Fibroblast of upper back skin (primary cell): ENCODE measurements around the gene ZBTB25.
"Not testable (repeated sequence)": the region's sequence is repeated elsewhere in the genome, so short reads cannot be mapped to it uniquely, and the experiment has no call there.

ENCODE experiments used
- DNase-seq: peaks from one replicate; pipeline ENCODE4 v3.0.0-alpha.2; 2013

Gene ZBTB25, protein sequence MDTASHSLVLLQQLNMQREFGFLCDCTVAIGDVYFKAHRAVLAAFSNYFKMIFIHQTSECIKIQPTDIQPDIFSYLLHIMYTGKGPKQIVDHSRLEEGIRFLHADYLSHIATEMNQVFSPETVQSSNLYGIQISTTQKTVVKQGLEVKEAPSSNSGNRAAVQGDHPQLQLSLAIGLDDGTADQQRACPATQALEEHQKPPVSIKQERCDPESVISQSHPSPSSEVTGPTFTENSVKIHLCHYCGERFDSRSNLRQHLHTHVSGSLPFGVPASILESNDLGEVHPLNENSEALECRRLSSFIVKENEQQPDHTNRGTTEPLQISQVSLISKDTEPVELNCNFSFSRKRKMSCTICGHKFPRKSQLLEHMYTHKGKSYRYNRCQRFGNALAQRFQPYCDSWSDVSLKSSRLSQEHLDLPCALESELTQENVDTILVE

DNA sequence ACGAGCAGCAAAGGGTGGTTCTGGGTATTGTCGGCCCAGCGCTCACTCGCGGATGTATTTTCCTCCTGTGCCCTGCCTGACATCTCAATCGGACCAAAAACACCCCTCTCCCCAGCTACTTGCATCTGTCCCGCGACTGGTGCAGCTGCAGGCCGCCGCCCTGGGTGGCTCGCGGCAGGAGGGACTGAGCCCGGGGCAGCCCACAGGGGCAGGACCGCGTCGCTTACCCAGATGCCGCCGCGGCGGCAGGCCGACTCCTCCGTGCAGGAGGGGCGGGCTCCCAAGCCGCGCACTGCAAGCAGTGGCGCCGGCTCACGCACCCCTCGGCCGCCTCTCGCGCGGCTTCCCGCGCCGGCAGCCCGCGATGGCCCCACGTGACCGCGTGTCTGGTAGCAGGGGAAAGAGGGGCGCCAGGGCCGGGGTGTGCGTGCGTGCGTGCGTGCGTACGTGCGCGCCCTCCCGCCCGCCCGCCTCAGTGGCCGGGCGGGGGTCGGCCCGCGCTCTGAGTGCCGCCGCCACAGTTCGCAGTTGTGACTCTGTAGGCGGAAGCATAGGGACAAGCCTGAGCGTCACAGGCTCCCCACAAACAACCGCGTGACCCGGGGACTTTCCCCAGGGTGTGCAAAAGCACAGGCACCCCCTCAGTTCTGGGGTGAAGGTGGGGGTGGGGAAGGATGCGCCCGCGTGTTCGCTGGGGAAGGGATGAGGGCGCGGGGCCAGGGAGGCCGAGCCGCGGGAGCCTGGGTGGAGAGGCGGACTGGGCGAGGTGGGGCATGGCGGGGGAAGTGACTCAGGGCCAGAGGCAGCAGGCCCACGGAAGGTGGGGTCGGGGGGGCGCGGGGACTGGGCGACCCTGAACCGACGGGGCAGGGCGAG, at the start of gene ZBTB25:
Gene ZBTB25, minus strand, starts transcription at position 405 of the 876 bp plus-strand sequence. CDS start 13,305 bp downstream, outside the sequence.
- peak; percentile 95 for DNase-seq

DNA sequence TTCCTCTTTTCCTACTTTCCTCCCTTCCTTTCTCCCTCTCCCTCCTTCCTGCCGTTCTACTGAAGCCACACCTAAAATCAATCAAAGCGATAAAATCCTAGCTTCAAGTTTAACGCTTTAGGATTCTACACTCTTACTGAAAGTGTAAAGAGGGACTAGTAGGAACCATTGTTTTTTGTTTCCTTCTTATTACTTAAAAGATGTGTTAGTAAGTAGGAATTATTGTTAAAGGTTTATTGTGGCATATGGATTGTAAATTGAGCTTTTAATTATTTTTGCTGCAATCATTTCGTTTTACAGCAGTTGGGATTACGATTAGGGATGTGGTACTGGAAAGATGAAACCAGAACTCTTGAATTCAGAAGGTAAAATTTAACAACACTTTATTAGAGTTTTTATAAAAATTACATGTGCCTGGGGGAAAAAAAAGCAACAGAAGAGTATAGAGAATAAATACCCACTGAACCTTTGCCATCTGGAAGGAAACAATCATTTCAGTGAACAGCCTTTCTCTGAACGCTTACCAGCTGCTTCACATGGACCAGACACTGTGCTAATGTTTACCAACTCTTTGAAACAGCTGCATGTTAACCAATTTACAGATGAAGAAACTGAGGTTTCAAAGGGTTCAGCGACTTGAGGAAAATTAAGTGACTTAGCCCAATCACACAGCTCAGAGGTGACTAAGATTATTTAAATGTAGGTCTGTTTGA, 47.1 kb upstream of the ZBTB25 start:
- no peak for DNase-seq

DNA sequence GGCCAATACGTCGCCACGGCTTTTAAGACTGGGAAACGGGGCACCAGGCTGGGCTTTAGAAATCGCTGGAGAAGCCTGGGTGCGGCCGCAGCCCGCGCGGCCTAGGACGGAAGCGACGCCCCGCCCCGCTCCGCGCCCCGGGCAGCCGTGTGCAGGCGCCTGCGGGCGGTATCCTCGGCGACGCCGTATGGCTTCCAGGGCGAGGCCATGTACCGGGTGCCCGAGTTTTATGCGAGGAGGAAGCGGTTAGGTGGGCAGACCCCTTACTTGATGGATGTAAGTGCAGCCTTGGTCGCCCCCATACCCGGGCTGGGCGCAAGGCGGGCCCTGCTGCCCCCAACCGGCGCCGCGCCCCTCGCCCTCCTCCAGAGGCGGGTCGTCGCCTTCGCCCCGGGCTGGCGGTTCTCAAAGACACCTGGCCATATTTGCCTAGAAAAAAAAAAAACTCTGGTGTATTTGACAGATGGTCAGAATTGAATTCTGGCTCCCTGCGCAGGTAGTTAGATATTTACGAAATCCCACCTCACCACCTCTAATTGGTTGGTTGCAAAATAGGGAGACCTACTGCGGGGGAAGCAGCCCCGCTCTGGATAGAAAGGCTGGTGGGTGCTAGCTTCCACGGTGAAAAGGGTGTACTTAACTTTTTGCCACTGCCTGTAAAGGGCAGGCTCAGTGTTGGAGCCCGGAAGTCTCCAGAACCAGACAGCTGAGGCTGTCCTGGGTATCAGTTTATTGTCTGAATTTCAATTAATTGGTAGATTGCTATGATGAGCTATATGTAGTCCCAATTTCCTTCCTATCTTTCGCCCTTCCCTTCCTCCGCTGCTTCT, 46.4 kb upstream of the ZBTB25 start, which contains the start of gene PPP1R36:
Gene PPP1R36, plus strand, starts transcription at position 171 of the 830 bp plus-strand sequence. Its CDS starts 37 bp downstream, at position 208.
- no peak for DNase-seq

DNA sequence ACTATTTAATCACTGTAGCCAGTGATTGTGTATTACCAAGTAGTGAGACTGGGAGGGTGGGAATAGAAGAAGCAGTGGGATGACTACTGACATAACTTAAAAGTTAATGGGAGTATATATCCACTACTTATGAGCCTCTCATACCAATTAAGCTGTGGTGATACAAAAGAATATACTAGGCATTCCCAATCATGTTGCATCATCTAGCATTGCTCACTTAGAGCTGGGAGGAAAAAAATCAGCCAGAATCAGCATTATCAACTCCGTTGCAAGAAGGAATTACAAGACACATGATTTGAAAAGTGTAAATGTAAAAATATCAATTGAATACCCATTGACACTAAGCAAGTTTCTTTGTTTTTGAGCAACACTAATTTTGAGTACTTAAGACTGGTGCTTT, 45.4 kb upstream of the ZBTB25 start:
- DNase-seq: no peak

DNA sequence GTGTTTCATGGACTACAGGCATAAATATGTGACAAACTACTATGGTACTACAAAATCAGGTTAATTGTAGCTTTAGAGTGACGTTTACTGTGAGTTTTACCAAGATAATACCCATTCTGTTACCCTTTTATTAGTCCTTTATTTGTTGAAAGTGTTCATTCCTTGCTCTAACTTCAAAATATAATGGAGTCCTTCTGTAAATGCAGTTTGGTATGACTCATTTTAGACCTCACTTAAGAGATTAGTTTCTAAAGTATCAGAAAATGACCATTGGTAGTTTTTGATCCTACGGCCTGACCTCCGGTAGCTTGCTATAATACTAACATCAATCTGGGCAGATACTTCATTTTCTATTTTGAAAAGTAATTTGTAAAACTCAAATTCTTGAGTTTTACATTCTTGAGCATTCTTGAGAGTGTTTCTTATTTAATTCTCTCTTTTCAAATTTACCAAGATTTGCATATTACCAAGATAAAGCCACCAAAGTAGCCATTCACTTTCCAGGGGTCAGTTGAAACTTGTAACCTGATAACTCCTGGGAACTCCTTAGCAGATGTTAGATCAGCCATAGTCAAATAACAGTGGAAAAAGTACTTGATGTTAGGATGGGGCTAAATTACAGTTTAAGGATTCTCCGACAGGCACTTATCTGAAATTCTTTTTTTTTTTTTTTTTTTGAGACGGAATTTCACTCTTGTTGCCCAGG, 41.1 kb upstream of the ZBTB25 start:
- no peak for DNase-seq

DNA sequence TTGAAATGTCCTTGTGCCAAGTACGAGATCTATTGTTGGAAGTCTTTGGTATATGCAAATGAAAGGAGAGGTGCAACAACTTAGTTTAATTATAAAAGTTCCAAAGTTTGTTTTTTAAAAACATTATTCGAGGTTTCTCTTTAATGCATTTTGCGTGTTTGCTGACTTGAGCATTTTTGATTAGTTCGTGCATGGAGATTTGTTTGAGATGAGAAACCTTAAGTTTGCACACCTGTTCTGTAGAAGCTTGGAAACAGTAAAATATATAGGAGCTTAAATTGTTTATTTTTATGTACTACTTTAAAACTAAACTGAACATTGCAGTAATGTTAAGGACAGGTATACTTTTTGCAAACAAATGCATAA, 39.2 kb upstream of the ZBTB25 start:
- DNase-seq: no peak

DNA sequence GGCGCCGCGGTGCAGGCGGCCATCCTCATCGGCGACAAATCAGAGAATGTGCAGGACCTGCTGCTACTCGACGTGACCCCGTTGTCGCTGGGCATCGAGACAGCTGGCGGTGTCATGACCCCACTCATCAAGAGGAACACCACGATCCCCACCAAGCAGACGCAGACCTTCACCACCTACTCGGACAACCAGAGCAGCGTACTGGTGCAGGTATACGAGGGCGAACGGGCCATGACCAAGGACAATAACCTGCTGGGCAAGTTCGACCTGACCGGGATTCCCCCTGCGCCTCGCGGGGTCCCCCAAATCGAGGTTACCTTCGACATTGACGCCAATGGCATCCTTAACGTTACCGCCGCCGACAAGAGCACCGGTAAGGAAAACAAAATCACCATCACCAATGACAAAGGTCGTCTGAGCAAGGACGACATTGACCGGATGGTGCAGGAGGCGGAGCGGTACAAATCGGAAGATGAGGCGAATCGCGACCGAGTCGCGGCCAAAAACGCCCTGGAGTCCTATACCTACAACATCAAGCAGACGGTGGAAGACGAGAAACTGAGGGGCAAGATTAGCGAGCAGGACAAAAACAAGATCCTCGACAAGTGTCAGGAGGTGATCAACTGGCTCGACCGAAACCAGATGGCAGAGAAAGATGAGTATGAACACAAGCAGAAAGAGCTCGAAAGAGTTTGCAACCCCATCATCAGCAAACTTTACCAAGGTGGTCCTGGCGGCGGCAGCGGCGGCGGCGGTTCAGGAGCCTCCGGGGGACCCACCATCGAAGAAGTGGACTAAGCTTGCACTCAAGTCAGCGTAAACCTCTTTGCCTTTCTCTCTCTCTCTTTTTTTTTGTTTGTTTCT, 38.6 kb upstream of the ZBTB25 start:
- DNase-seq: no peak

DNA sequence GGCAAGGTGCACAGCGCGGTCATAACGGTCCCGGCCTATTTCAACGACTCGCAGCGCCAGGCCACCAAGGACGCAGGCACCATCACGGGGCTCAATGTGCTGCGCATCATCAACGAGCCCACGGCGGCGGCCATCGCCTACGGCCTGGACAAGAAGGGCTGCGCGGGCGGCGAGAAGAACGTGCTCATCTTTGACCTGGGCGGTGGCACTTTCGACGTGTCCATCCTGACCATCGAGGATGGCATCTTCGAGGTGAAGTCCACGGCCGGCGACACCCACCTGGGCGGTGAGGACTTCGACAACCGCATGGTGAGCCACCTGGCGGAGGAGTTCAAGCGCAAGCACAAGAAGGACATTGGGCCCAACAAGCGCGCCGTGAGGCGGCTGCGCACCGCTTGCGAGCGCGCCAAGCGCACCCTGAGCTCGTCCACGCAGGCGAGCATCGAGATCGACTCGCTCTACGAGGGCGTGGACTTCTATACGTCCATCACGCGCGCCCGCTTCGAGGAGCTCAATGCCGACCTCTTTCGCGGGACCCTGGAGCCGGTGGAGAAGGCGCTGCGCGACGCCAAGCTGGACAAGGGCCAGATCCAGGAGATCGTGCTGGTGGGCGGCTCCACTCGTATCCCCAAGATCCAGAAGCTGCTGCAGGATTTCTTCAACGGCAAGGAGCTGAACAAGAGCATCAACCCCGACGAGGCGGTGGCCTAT, 37.8 kb upstream of the ZBTB25 start:
- peak; percentile 23 for DNase-seq

DNA sequence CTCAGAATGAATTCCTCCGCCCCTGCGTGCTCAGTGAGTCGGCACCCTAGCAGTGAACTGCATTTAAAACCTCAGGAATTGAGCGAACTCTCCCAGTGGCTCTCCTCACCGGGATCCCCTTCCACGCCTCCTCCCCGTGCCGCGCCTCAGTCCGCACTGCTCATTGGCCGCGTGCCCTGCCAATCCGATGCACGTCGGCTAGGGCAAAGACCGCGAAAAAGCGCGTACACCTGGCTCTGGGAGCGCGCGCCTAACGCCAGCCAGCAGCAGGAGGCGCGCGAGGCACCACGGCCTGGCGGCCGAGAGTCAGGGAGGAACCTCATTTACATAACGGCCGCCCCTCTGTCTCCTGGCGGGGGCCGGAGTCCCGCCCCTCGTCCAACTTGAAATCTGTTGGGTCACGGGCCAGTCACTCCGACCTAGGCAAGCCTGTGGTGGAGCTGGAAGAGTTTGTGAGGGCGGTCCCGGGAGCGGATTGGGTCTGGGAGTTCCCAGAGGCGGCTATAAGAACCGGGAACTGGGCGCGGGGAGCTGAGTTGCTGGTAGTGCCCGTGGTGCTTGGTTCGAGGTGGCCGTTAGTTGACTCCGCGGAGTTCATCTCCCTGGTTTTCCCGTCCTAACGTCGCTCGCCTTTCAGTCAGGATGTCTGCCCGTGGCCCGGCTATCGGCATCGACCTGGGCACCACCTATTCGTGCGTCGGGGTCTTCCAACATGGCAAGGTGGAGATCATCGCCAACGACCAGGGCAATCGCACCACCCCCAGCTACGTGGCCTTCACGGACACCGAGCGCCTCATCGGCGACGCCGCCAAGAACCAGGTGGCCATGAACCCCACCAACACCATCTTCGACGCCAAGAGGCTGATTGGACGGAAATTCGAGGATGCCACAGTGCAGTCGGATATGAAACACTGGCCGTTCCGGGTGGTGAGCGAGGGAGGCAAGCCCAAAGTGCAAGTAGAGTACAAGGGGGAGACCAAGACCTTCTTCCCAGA, 36.9 kb upstream of the ZBTB25 start, which contains the start of gene HSPA2:
Gene HSPA2, plus strand, starts transcription at position 534 of the 995 bp plus-strand sequence. Its CDS starts 109 bp downstream, at position 643.
- DNase-seq: peak; percentile 99

DNA sequence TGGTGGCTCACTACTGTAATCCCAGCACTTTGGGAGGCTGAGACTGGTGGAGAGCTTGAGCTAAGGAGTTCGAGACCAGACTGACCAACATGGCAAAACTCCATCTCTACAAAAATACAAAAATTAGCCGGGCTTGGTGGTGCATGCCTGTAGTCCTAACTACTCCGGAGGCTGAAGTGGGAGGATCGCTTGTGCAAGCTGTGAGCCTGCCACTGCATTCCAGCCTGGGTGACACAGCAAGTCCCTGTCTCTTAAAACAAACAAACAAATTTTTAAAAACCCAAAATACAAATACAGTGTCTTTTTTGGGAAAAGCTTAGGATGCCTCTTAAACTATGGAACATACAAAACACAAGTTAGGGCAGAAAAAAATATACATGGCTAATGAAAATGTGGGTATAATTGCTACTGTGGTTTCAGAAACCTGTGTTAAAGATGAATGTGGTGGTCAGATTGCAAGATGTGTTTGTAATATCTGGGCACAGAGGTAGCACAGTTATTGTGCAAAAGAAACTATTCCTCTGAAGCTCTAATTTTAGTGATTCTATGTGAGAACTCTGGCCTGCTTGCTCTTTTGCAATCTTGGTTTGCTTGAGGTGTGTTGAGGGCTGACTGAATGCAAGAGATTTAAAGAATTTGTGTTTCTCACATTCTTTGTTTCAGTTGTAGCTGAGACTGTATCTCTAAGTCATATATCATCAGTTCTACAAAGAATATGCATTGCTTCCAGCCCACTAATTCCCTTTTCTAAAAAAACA, 33.0 kb upstream of the ZBTB25 start:
- DNase-seq: peak; percentile 72

DNA sequence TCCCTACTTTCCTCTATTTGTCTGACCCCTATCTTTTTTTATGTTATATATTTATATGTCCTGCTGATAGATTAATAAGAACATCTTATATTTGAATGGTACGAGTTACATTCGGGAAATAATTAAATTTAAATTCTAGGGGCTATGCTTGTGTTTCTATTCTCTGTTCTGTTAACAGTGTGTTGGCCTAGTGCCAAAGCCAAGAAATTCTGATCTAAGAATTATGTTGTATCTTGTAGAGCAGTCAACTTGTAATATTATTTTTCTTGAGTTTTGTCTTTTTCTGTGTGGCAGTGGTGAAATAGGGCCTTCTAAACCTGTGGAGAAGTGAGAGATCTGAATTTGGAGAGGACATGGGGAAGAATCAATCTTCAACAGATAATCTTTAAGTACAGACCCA, 27.9 kb upstream of the ZBTB25 start:
- DNase-seq: no peak

DNA sequence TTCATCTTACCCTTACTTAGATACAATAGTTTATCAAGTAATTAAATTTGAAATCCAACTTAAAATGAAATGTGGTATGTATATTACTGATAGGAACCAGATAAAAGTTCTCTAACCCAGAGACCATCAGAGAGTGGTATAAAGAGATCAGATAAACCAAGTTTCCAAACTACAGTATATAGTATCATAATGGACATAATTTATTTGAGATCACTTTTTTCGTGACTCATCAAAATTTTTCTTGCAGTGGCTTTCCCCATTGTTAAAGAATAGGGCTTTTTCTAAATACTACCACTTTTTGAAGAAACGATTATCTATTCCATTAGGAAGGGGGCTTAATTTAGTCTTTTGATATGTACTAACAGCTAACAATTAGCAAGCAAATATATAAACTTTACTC, 21.7 kb upstream of the ZBTB25 start:
- DNase-seq: no peak

DNA sequence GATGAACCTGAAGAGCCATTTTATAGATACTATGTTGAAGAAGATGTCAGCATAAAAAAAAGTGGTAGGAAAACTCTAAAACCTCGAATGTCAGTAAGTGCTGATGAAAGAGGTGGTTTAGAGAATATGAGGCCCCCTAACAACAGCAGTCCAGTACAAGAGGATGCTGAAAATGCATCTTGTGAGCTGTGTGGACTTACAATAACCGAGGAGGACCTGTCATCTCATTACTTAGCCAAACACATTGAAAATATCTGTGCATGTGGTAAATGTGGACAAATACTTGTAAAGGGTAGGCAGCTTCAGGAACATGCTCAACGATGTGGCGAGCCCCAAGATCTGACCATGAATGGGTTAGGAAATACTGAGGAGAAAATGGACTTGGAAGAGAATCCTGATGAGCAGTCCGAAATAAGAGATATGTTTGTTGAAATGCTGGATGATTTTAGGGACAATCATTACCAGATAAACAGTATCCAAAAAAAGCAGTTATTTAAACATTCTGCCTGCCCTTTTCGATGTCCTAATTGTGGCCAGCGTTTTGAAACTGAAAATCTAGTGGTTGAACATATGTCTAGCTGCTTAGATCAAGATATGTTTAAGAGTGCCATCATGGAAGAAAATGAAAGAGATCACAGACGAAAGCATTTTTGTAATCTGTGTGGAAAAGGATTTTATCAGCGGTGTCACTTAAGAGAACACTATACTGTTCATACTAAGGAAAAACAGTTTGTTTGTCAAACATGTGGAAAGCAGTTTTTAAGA, 19.1 kb upstream of the ZBTB25 start:
- DNase-seq: no peak

DNA sequence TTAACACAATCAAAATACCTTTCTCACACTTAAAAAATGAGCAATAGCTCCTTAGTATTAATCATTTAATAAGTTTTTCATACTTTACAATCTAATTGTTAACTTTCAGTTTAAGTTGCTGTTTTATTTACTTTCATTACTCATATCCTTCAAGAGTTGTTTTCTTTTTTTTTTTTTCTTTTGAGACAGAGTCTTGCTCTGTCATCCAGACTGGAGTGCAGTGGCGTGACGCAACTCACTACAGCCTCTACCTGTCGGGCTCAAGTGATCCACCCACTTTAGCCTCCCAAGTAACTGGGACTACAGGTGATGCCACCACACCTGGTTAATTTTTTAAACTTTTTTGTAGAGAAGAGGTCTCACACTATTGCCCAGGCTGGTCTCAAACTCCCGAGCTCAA, 17.1 kb upstream of the ZBTB25 start:
- no peak for DNase-seq

DNA sequence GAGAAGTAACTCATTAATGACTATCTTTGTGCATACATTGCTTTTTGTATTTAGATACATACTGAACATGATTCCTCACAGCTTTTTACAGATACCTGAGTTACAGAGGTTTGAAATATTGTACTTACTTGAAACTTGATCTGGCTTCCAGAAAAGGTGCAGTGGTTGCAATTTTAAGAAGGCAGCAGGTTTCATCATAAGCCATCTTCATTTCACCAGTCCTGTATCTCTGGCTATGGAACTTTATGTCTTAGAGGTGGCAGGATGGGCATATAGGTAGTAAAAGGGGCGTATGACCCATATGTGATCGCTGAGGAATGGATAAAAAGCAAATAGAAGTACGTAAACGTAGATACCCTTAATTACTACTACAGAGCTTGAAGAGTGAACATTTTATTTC, 14.6 kb upstream of the ZBTB25 start:
- no peak for DNase-seq

DNA sequence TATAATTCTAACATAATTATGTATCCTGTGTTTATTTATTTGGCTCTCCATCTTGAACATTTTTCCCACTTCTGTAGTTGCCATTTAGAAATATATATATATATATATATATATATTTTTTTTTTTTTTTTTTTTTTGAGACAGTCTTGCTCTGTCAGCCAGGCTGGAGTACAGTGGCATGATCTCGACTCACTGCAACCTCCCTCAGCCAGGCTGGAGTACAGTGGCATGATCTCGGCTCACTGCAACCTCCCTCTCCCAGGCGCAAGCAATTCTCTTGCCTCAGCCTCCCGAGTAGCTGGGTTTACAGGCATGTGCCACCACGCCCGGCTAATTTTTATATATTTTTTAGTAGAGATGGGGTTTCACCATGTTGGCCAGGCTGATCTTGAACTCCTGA, 14.0 kb upstream of the ZBTB25 start:
- DNase-seq: not testable (repeated sequence)

DNA sequence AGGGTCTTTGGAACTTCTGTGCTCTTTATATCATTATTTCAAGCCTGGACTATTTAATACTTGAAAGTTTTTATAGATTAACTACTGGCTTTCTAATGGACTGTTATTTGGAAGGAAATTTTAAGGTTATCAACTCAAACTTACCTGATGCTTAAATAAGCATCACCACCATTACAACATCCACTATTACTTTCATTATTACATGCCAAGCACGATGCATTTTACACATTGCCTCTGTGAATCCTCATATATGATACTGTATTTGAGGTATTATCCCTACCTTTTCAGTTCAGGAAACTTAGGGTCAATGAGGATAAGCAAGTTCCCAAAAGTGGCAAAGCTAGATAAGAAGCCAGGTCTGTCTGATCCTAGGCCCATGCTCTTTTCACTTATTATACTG, 13.3 kb upstream of the ZBTB25 start:
- no peak for DNase-seq
